Fibroblast of lung (primary cell): ENCODE data around the gene UBAC1. TPM values are rescaled to one million over a fixed set of nuclear protein-coding genes. Genes with fewer than 3 reads are reported as not detected.

Source experiments
- DNase-seq, 2 donors: peaks; one replicate each; pipeline versions ENCODE4 v3.0.0 to v3.0.0-alpha.2; 2010; ENCODE audit warnings: low read depth in 2 of 2
- H2AFZ ChIP-seq: 2 replicates; pipeline ENCODE4 v1.5.1; 2012; ENCODE audit warnings: low read length, control low read depth, inconsistent platforms
- H3K27ac ChIP-seq: 2 replicates; pipeline ENCODE4 v1.5.1; 2011; ENCODE audit warnings: low read length, control low read depth; ENCODE audit not compliant: insufficient read depth
- H3K27me3 ChIP-seq: 2 replicates; pipeline ENCODE4 v1.5.1; 2011; ENCODE audit warnings: mild to moderate bottlenecking, low read length; ENCODE audit not compliant: control insufficient read depth, insufficient read depth
- H3K36me3 ChIP-seq: 2 replicates; pipeline ENCODE4 v1.5.1; 2011; ENCODE audit warnings: low read length; ENCODE audit not compliant: control insufficient read depth, insufficient read depth
- H3K4me1 ChIP-seq: 2 replicates; pipeline ENCODE4 v1.5.1; 2011; ENCODE audit warnings: low read length; ENCODE audit not compliant: control insufficient read depth, insufficient read depth; ENCODE audit errors: extremely low read depth
- H3K4me2 ChIP-seq: 2 replicates; pipeline ENCODE4 v1.5.1; 2011; ENCODE audit warnings: low read length, control low read depth; ENCODE audit not compliant: insufficient read depth; ENCODE audit errors: extremely low read depth
- H3K4me3 ChIP-seq, 4 experiments: fragments of 200-600 bp in 1 of 4; sonication (generic) in 1 of 4; replicated peaks in 1 of 4; 2 replicates each; pipeline ENCODE4 v1.5.1; 2011 to 2016; ENCODE audit warnings: low read length in 4 of 4, low read depth in 3 of 4, mild to moderate bottlenecking in 3 of 4, control low read depth in 2 of 4, inconsistent platforms in 1 of 4, mixed read lengths in 1 of 4; ENCODE audit not compliant: insufficient read depth in 1 of 4; ENCODE audit errors: control extremely low read depth in 1 of 4
- H3K79me2 ChIP-seq: 2 replicates; pipeline ENCODE4 v1.5.1; 2012; ENCODE audit warnings: mild to moderate bottlenecking, low read length, inconsistent platforms; ENCODE audit not compliant: control insufficient read depth, insufficient read depth
- H3K9ac ChIP-seq: 2 replicates; pipeline ENCODE4 v1.5.1; 2011; ENCODE audit warnings: mild to moderate bottlenecking, low read length, control low read depth; ENCODE audit not compliant: insufficient read depth
- H3K9me3 ChIP-seq: 2 replicates; pipeline ENCODE4 v1.5.1; 2012; ENCODE audit warnings: low read depth, low read length; ENCODE audit not compliant: control insufficient read depth, insufficient read depth
- H4K20me1 ChIP-seq: 2 replicates; pipeline ENCODE4 v1.5.1; 2011; ENCODE audit warnings: low read length; ENCODE audit not compliant: control insufficient read depth, insufficient read depth; ENCODE audit errors: extremely low read depth
- CTCF ChIP-seq, 2 donors: IDR thresholded peaks in 1 of 2; conservative IDR thresholded peaks in 1 of 2; 1 replicate in 1 of 2; 2 replicates in 1 of 2; pipeline ENCODE4 v1.5.1; 2011 to 2012; ENCODE audit warnings: low read length in 2 of 2, control low read depth in 1 of 2, inconsistent platforms in 1 of 2, low read depth in 1 of 2, mild to moderate bottlenecking in 1 of 2
- EZH2 ChIP-seq: IDR thresholded peaks from 2 replicates; pipeline ENCODE4 v1.5.1; 2012; ENCODE audit warnings: low read length, control low read depth, mild to moderate bottlenecking; ENCODE audit errors: missing control alignments
- polyA plus RNA-seq, 2 donors: library from polyadenylated mRNA; depleted of rRNA in 1 of 2; stranded (reverse) in 1 of 2; unstranded in 1 of 2; fragments of >200 nt; gene quantifications; 2 replicates each; pipeline ENCODE4 v1.2.1, GENCODE V29; 2011 to 2012; ENCODE audit warnings: missing spikeins in 1 of 2
- total RNA-seq: library from RNA; depleted of rRNA; stranded (reverse); fragments of >200 nt; gene quantifications from 2 replicates; pipeline ENCODE4 v1.2.1, GENCODE V29; 2014

The UBAC1 gene
- total and polyA plus RNA-seq, 2 donors (not counting 1 experiment from before 2014, with no cell fraction given) = 26.8 to 30.6 TPM

GRCh38 chr9:135928731-135929655, 32.2 kb downstream of the UBAC1 start:
- H3K79me2 ChIP-seq = no peaks in the 10 kb centered on the region
- H3K27ac ChIP-seq = no peak overlapping the region
- no peaks in the 10 kb centered on the region for H3K4me1 ChIP-seq
- no peaks in the 10 kb centered on the region for H4K20me1 ChIP-seq
- H3K27me3 ChIP-seq = no peaks in the 10 kb centered on the region
- DNase-seq = no peak
- no peaks in the 10 kb centered on the region for H3K9me3 ChIP-seq
- H3K36me3 ChIP-seq = peaks cover 3% of the 10 kb centered on the region
- H2AFZ ChIP-seq = no peak overlapping the region
- no peak overlapping the region for H3K4me2 ChIP-seq
- H3K9ac ChIP-seq = no peak overlapping the region
- TF ChIP-seq EZH2 (no peak), CTCF (conservative IDR thresholded peaks at IDR 0.05 in 1 of 2, IDR thresholded peaks at IDR 0.05 in 1 of 2; ENCODE audit: low read depth in 1 of 2, low read length in 2 of 2) (no peak)
- no peak overlapping the region for H3K4me3 ChIP-seq

- Histone ChIP-seq H3K9ac (no peak overlapping the region), H4K20me1 (no peaks in the 10 kb centered on the region), H3K9me3 (no peaks in the 10 kb centered on the region), H3K27me3 (no peaks in the 10 kb centered on the region), H3K27ac (no peak overlapping the region), H3K36me3 (peaks cover 3% of the 10 kb centered on the region), H2AFZ (no peak overlapping the region), H3K4me1 (no peaks in the 10 kb centered on the region), H3K4me2 (no peak overlapping the region), H3K4me3 (no peak overlapping the region), H3K79me2 (no peaks in the 10 kb centered on the region)
- DNase-seq = no peak
- TF ChIP-seq EZH2 = no peak
- TF ChIP-seq CTCF (conservative IDR thresholded peaks at IDR 0.05 in 1 of 2, IDR thresholded peaks at IDR 0.05 in 1 of 2; ENCODE audit: low read depth in 1 of 2, low read length in 2 of 2) = no peak
Observed at GRCh38 chr9:135928074-135928730, 33.0 kb downstream of the UBAC1 start.

GRCh38 chr9:135927195-135928013, 33.8 kb downstream of the UBAC1 start:
- Histone ChIP-seq H3K4me1 (no peaks in the 10 kb centered on the region), H3K4me2 (no peak overlapping the region), H3K79me2 (no peaks in the 10 kb centered on the region), H3K9me3 (no peaks in the 10 kb centered on the region), H4K20me1 (no peaks in the 10 kb centered on the region), H3K4me3 (no peak overlapping the region), H2AFZ (no peak overlapping the region), H3K27me3 (no peaks in the 10 kb centered on the region), H3K36me3 (peaks cover 3% of the 10 kb centered on the region), H3K9ac (no peak overlapping the region), H3K27ac (no peak overlapping the region)
- DNase-seq = no peak
- TF ChIP-seq EZH2 = no peak
- no peak for TF ChIP-seq CTCF (conservative IDR thresholded peaks at IDR 0.05 in 1 of 2, IDR thresholded peaks at IDR 0.05 in 1 of 2; ENCODE audit: low read depth in 1 of 2, low read length in 2 of 2)
